NCI-H2196 (cell line): ENCODE results near the gene TMEM143.
"Not testable (repeated sequence)": the region's sequence is repeated elsewhere in the genome, so short reads cannot be mapped to it uniquely, and the experiment has no call there.

Experiments
- DNase-seq: peaks from one replicate; lab custom pipeline; 2025; ENCODE audit not compliant: unreplicated experiment; lab: John Stamatoyannopoulos, UW

TMEM143 gene

GRCh38 chr19:48391100-48392005 is 27.6 kb upstream of the TMEM143 start, which contains the start of gene KDELR1:
KDELR1 (minus strand) TSS chr19:48391551; CDS start chr19:48391358, 193 bp downstream.
- DNase-seq = peak; percentile 62

GRCh38 chr19:48390188-48391099 is 26.7 kb upstream of the TMEM143 start:
- peak; percentile 18 for DNase-seq

GRCh38 chr19:48386981-48387380 is 23.2 kb upstream of the TMEM143 start:
- no peak for DNase-seq

- DNase-seq = no peak
These were observed 21.8 kb upstream of the TMEM143 start for GRCh38 chr19:48385461-48386087.

- no peak for DNase-seq
These were observed 18.5 kb upstream of the TMEM143 start for GRCh38 chr19:48382286-48382685.

GRCh38 chr19:48381178-48381950 is 17.6 kb upstream of the TMEM143 start:
- no peak for DNase-seq

GRCh38 chr19:48379058-48379457 is 15.3 kb upstream of the TMEM143 start:
- no peak for DNase-seq

- no peak for DNase-seq
These were observed 14.4 kb upstream of the TMEM143 start for GRCh38 chr19:48378194-48378570.

- no peak for DNase-seq
These were observed 9.8 kb upstream of the TMEM143 start for GRCh38 chr19:48373567-48373966.

GRCh38 chr19:48372904-48373303 is 9.2 kb upstream of the TMEM143 start:
- DNase-seq = peak; percentile 69

- DNase-seq = not testable (repeated sequence)
These were observed 8.0 kb upstream of the TMEM143 start for GRCh38 chr19:48371771-48372170.

- no peak for DNase-seq
These were observed 7.6 kb upstream of the TMEM143 start for GRCh38 chr19:48371367-48371766.

- DNase-seq = no peak
These were observed 7.2 kb upstream of the TMEM143 start for GRCh38 chr19:48370955-48371354.

- DNase-seq = no peak
These were observed 5.2 kb upstream of the TMEM143 start for GRCh38 chr19:48368936-48369335.

- no peak for DNase-seq
These were observed 4.1 kb upstream of the TMEM143 start for GRCh38 chr19:48367855-48368254.

- no peak for DNase-seq
These were observed 1.9 kb upstream of the TMEM143 start for GRCh38 chr19:48365602-48366001.

GRCh38 chr19:48364598-48365348 is 1.0 kb upstream of the TMEM143 start:
- no peak for DNase-seq

GRCh38 chr19:48363500-48363809 is 285 bp downstream of the TMEM143 start:
- DNase-seq = no peak

- DNase-seq = peak; percentile 98
These were observed 832 bp downstream of the TMEM143 start for GRCh38 chr19:48362716-48363499.
